GM12872 (cell line): ENCODE data around the gene RGS12.

Experiments
- CTCF ChIP-seq: IDR thresholded peaks from 3 replicates; pipeline ENCODE4 v1.5.1; 2011; ENCODE audit warnings: low read depth, mild to moderate bottlenecking, low read length, moderate library complexity; ENCODE audit not compliant: insufficient read depth

The RGS12 gene

GRCh38 chr4:3301450-3302172, 8.8 kb downstream of the RGS12 start:
- no peak for TF ChIP-seq CTCF

GRCh38 chr4:3302173-3302785, 9.5 kb downstream of the RGS12 start:
- no peak for TF ChIP-seq CTCF

GRCh38 chr4:3302786-3303564, 10.2 kb downstream of the RGS12 start:
- TF ChIP-seq CTCF = no peak

GRCh38 chr4:3303565-3303824, 10.7 kb downstream of the RGS12 start:
- TF ChIP-seq CTCF = no peak

- no peak for TF ChIP-seq CTCF
Observed at GRCh38 chr4:3303923-3304710, 11.3 kb downstream of the RGS12 start.

- TF ChIP-seq CTCF = no peak
Observed at GRCh38 chr4:3304831-3305609, 12.2 kb downstream of the RGS12 start.
